ENCODE results near the gene ARHGAP29.

- TF ChIP-seq POLR2A (IDR thresholded peaks at IDR 0.05) (no peak), POLR2AphosphoS5 (IDR thresholded peaks at IDR 0.05; ENCODE audit: insufficient read depth in 1 of 2, low read depth in 1 of 2) (no peak)
These were observed 7.4 kb upstream of the ARHGAP29 start for GRCh38 chr1:94244816-94245215.

Measured in vagina (tissue), 2 donors.